Stimulated activated CD4-positive, alpha-beta T cell treated with anti-CD3 and anti-CD28 coated beads, TNF-alpha, amount 100 ng/mL, for 4 hours (primary cell): ENCODE measurements around the gene CTSD.
"Not testable (repeated sequence)": the region's sequence is repeated elsewhere in the genome, so short reads cannot be mapped to it uniquely, and the experiment has no call there.

Experiments
- DNase-seq, 3 experiments: peaks; one replicate each; pipeline ENCODE4 v3.0.0-alpha.2; 2020; ENCODE audit warnings: low read depth in 3 of 3

Gene CTSD

GRCh38 chr11:1763796-1764661 lies at the start of gene CTSD:
Gene CTSD (minus strand): TSS chr11:1763927. CDS start chr11:1763859, 68 bp downstream.
- DNase-seq = peak; percentile 74 to 91 (median 79)

GRCh38 chr11:1813356-1813755 lies 49.6 kb upstream of the CTSD start:
- DNase-seq = not testable (repeated sequence)

- DNase-seq = no peak
Measured at GRCh38 chr11:1812801-1813200, 49.1 kb upstream of the CTSD start.

- DNase-seq = no peak
Measured at GRCh38 chr11:1812274-1812673, 48.5 kb upstream of the CTSD start.

GRCh38 chr11:1810761-1811160 lies 47.0 kb upstream of the CTSD start:
- DNase-seq = no peak

- no peak for DNase-seq
Measured at GRCh38 chr11:1807264-1807995, 43.7 kb upstream of the CTSD start.

GRCh38 chr11:1805525-1805924 lies 41.8 kb upstream of the CTSD start:
- DNase-seq = no peak

- DNase-seq = not testable (repeated sequence)
Measured at GRCh38 chr11:1803835-1804519, 40.2 kb upstream of the CTSD start.

- DNase-seq = no peak
Measured at GRCh38 chr11:1803246-1803645, 39.5 kb upstream of the CTSD start.

- no peak for DNase-seq
Measured at GRCh38 chr11:1797391-1798125, 33.8 kb upstream of the CTSD start.

GRCh38 chr11:1796413-1797011 lies 32.8 kb upstream of the CTSD start:
- DNase-seq = no peak

GRCh38 chr11:1793081-1793480 lies 29.4 kb upstream of the CTSD start:
- DNase-seq = no peak

- no peak for DNase-seq
Measured at GRCh38 chr11:1792461-1792860, 28.7 kb upstream of the CTSD start.

- DNase-seq = no peak
Measured at GRCh38 chr11:1791912-1792311, 28.2 kb upstream of the CTSD start.

GRCh38 chr11:1786466-1786865 lies 22.7 kb upstream of the CTSD start:
- no peak for DNase-seq

- DNase-seq = no peak
Measured at GRCh38 chr11:1785749-1786413, 22.2 kb upstream of the CTSD start.

- DNase-seq = no peak
Measured at GRCh38 chr11:1784761-1785650, 21.3 kb upstream of the CTSD start.

- no peak for DNase-seq
Measured at GRCh38 chr11:1783725-1784529, 20.2 kb upstream of the CTSD start.
